A673 (cell line): ENCODE data around the gene FOXN3. TPM values are rescaled to one million over a fixed set of nuclear protein-coding genes. Genes with fewer than 3 reads are reported as not detected.

Experiments used
- BruUV-seq: library from RNA; stranded (reverse); fragments of 400-500 nt; replicated peaks from 2 replicates; lab custom pipeline; 2021; lab: Mats Ljungman, UMichigan
- CTCF ChIA-PET: fragments of 300-600 bp; sonication (Branson Sonifier 250); formaldehyde crosslinking; loops from one replicate; lab custom pipeline; 2022; ENCODE audit warnings: antibody characterized with exemption; lab: Charles Lee
- POLR2A ChIA-PET: fragments of 300-600 bp; sonication (Branson Sonifier 250); formaldehyde crosslinking; loops from one replicate; lab custom pipeline; 2022; ENCODE audit warnings: antibody characterized with exemption; ENCODE audit not compliant: low non-redundant PET; lab: Charles Lee
- DNase-seq: peaks from one replicate; pipeline ENCODE4 v3.0.0-alpha.2; 2015; ENCODE audit warnings: low spot score
- H3K27ac ChIP-seq: fragments of 200-600 bp; sonication (generic); 2 replicates; pipeline ENCODE4 v1.5.1; 2016; ENCODE audit warnings: mixed run types, low read depth, mild to moderate bottlenecking, mixed read lengths, antibody characterized with exemption, low read length; ENCODE audit not compliant: poor library complexity, severe bottlenecking
- H3K27me3 ChIP-seq: fragments of 200-600 bp; sonication (generic); replicated peaks from 2 replicates; pipeline ENCODE4 v1.6.1; 2017; ENCODE audit warnings: mixed run types, low read depth, mild to moderate bottlenecking, mixed read lengths, antibody characterized with exemption, low read length; ENCODE audit not compliant: insufficient read depth, poor library complexity
- H3K36me3 ChIP-seq: fragments of 200-600 bp; sonication (generic); 2 replicates; pipeline ENCODE4 v1.6.1; 2016; ENCODE audit warnings: mixed run types, mild to moderate bottlenecking, mixed read lengths, antibody characterized with exemption, low read length; ENCODE audit not compliant: insufficient read depth, poor library complexity, severe bottlenecking
- H3K4me1 ChIP-seq: fragments of 200-600 bp; sonication (generic); 2 replicates; pipeline ENCODE4 v1.6.1; 2017; ENCODE audit warnings: mixed run types, mild to moderate bottlenecking, mixed read lengths, antibody characterized with exemption, low read length; ENCODE audit not compliant: insufficient read depth, poor library complexity, severe bottlenecking
- H3K4me3 ChIP-seq: fragments of 200-600 bp; sonication (generic); 2 replicates; pipeline ENCODE4 v1.5.1; 2016; ENCODE audit warnings: low read depth, mixed run types, mild to moderate bottlenecking, mixed read lengths, low read length; ENCODE audit not compliant: poor library complexity, severe bottlenecking
- H3K9me3 ChIP-seq: fragments of 200-600 bp; sonication (generic); 2 replicates; pipeline ENCODE4 v1.6.1; 2016; ENCODE audit warnings: mixed run types, low read depth, mild to moderate bottlenecking, mixed read lengths, antibody characterized with exemption, low read length; ENCODE audit not compliant: poor library complexity, severe bottlenecking
- EZH2 ChIP-seq: fragments of 200-600 bp; sonication (generic); IDR thresholded peaks from 2 replicates; pipeline ENCODE4 v1.6.1; 2017; ENCODE audit warnings: borderline replicate concordance, low read depth, mild to moderate bottlenecking, mixed read lengths, antibody characterized with exemption, low read length; ENCODE audit not compliant: poor library complexity, severe bottlenecking
- intact Hi-C: fragments of 100-400 bp; cut with micrococcal nuclease; formaldehyde crosslinking; loops from one replicate; pipeline ENCODE4 v1.10.0; 2022; ENCODE audit not compliant: unreplicated experiment
- total RNA-seq: library from RNA; stranded (reverse); gene quantifications from 2 replicates; pipeline ENCODE4 v1.2.3, GENCODE V29; 2021
- TF ChIP-seq, protein P1 (sequence below): fragments of 300-800, 200-600 bp; sonication (generic); conservative IDR thresholded peaks from 2 replicates; pipeline ENCODE4 v1.5.1; 2017; ENCODE audit warnings: low read depth, mild to moderate bottlenecking, antibody characterized with exemption, low read length, moderate library complexity, mixed read lengths

The FOXN3 gene
- total RNA-seq, 1 experiment from 2014 or later: 15.3 TPM

DNA sequence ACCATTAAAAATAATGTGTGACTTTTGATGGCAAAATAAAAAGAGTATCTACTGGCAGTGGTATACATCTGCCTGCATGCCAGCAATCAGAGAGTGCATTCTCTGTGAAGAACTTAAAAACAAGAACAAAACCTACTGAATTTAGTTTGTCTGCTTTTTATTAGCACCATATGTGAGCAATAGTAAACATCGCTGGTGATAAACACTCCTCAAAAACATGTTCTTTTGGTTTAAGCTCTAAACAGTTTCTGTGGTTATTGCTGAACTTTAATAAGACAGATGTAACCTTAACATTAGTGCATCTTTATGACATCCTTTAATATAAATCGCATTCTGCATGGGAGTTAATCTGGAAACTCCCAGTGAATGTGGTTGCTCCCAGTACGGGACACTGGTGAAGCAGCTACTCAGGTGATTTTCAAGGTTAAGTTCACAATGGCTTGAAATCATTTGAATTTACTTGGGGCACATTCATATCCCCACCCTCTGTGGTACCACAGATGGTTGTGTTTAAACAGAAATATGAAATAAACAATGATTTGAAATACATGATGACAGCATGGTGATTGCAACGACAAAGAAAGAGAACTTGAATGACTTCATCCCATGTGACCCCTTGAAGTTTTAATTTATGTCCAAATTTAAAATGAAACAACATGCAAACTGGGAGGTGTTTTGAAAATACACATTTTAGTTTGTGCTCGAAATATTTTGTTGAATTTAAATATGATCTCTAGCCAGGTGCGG is 285.9 kb downstream of the FOXN3 start:
- Histone ChIP-seq H3K27me3 (no peaks in the 10 kb centered on the region), H3K36me3 (no peaks in the 10 kb centered on the region), H3K4me3 (no peak overlapping the region), H3K9me3 (no peaks in the 10 kb centered on the region), H3K4me1 (no peaks in the 10 kb centered on the region), H3K27ac (no peak overlapping the region)
- TF ChIP-seq EZH2: no peak
- TF ChIP-seq, protein P1, sequence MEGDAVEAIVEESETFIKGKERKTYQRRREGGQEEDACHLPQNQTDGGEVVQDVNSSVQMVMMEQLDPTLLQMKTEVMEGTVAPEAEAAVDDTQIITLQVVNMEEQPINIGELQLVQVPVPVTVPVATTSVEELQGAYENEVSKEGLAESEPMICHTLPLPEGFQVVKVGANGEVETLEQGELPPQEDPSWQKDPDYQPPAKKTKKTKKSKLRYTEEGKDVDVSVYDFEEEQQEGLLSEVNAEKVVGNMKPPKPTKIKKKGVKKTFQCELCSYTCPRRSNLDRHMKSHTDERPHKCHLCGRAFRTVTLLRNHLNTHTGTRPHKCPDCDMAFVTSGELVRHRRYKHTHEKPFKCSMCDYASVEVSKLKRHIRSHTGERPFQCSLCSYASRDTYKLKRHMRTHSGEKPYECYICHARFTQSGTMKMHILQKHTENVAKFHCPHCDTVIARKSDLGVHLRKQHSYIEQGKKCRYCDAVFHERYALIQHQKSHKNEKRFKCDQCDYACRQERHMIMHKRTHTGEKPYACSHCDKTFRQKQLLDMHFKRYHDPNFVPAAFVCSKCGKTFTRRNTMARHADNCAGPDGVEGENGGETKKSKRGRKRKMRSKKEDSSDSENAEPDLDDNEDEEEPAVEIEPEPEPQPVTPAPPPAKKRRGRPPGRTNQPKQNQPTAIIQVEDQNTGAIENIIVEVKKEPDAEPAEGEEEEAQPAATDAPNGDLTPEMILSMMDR: no peak
- ChIA-PET CTCF (no interaction called here), POLR2A (no interaction called here)
- BruUV-seq: no TSS peak
- DNase-seq: no peak
- intact Hi-C loops: no loop called here

DNA sequence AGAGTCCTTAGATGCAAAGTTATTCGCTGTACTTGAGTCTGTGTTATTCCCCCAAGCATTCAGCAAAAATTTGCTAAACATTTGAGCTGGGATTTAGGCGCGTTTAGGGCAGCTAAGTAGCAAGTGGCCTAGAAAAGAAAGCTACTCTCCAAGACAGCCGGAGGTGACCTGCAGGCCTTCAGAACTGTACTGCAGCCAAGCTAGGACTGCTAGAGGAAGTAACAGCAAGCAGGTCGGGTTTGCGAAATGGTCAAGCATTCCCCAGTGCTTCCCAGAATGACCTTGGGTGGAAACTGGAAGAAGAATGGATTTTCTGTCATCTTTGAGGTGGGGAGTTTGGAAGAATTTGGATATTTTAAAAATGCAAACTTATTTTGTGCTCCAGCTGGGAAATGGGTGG is 287.5 kb downstream of the FOXN3 start:
- Histone ChIP-seq H3K36me3 (no peaks in the 10 kb centered on the region), H3K9me3 (no peaks in the 10 kb centered on the region), H3K27me3 (no peaks in the 10 kb centered on the region), H3K4me3 (no peak overlapping the region), H3K27ac (no peak overlapping the region), H3K4me1 (no peaks in the 10 kb centered on the region)
- no TSS peak for BruUV-seq
- ChIA-PET POLR2A (no interaction called here), CTCF (no interaction called here)
- TF ChIP-seq, protein P1: no peak
- no peak for TF ChIP-seq EZH2
- intact Hi-C loops: no loop called here
- DNase-seq: no peak

DNA sequence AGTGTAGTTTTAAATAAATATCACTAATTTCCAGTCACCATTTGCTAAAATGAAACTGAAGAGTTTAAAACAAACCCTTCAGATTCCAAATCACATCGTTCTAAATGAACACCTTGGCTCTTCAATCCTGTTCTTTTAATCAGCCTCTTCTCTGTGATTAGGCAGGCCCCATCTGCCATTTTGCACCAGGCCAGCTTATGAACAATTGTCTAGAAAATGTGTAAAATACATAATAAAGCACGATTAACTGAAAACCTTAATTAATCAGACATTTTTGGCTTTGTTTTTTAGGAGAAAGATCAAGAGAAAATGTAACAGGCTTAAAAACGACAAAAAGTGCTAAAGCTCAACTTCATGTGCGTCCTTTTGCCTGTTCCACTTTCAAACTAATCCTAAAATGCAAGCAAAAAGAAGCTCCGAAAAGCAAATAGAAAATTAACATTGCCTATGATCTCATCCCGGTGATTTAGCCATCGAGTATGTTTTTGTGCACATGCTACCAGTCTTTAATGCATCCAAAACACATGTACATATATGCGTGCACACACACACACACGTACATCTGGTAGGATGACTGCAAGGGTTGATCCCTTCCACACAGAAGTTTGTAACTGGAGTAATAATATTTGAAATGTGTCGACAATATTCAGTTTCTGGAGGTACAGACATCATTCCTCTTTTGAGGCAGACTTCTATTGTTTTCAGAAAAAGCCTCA is 288.6 kb downstream of the FOXN3 start:
- ChIA-PET CTCF (no interaction called here), POLR2A (interaction anchor here (0.8 kb wide), 1 partner anchor 15 kb away, joined by 4 read pairs; no protein-coding TSS in a partner anchor)
- Histone ChIP-seq H3K9me3 (no peaks in the 10 kb centered on the region), H3K4me1 (no peaks in the 10 kb centered on the region), H3K27me3 (no peaks in the 10 kb centered on the region), H3K36me3 (no peaks in the 10 kb centered on the region), H3K4me3 (no peak overlapping the region), H3K27ac (no peak overlapping the region)
- TF ChIP-seq, protein P1: no peak
- no peak for DNase-seq
- BruUV-seq: no TSS peak
- intact Hi-C loops: no loop called here
